Esophagus squamous epithelium (tissue), 4 donors: ENCODE measurements around the gene ADAMTS8.

ENCODE experiments used
- CTCF ChIP-seq, 6 experiments: fragments of 450-650 bp in 4 of 6; fragments of 200-600 bp in 2 of 6; sonication (generic) in 2 of 6; IDR thresholded peaks; one replicate each; pipeline ENCODE4 v1.5.1; 2016 to 2019; ENCODE audit warnings: antibody characterized with exemption in 6 of 6, mild to moderate bottlenecking in 4 of 6, moderate library complexity in 4 of 6
- POLR2A ChIP-seq, 4 donors: fragments of 450-650 bp; IDR thresholded peaks; one replicate each; pipeline ENCODE4 v1.6.1; 2017; ENCODE audit warnings: antibody characterized with exemption in 4 of 4, mild to moderate bottlenecking in 4 of 4, moderate library complexity in 3 of 4

GRCh38 chr11:130476200-130476921 is 48.0 kb upstream of the ADAMTS8 start:
- TF ChIP-seq CTCF (IDR thresholded peaks at IDR 0.05) (no peak), POLR2A (IDR thresholded peaks at IDR 0.05) (no peak)
